CD4-positive, alpha-beta T cell treated with Interleukin-1 beta for 1 hour (primary cell): ENCODE data around the gene TRPV6.

Source experiments
- DNase-seq, 2 donors: peaks; one replicate each; pipeline ENCODE4 v3.0.0-alpha.2; 2020 to 2022

Gene TRPV6

GRCh38 chr7:142881586-142882337 is 3.8 kb downstream of the TRPV6 start:
- DNase-seq, result no peak

GRCh38 chr7:142880876-142881505 is 4.6 kb downstream of the TRPV6 start:
- DNase-seq, result peak; percentile 45 to 60

- no peak for DNase-seq
Measured at GRCh38 chr7:142879060-142879459, 6.5 kb downstream of the TRPV6 start.

- DNase-seq, result no peak
Measured at GRCh38 chr7:142878315-142878714, 7.2 kb downstream of the TRPV6 start.

GRCh38 chr7:142876991-142877910 is 8.3 kb downstream of the TRPV6 start:
- DNase-seq, result no peak

- DNase-seq, result no peak
Measured at GRCh38 chr7:142876236-142876960, 9.1 kb downstream of the TRPV6 start.

GRCh38 chr7:142875456-142875855 is 10.1 kb downstream of the TRPV6 start:
- no peak for DNase-seq

GRCh38 chr7:142874837-142875236 is 10.7 kb downstream of the TRPV6 start:
- DNase-seq, result no peak

GRCh38 chr7:142874409-142874808 is 11.1 kb downstream of the TRPV6 start:
- DNase-seq, result no peak

- no peak for DNase-seq
Measured at GRCh38 chr7:142873871-142874270, 11.7 kb downstream of the TRPV6 start.

- no peak for DNase-seq
Measured at GRCh38 chr7:142873281-142873784, 12.2 kb downstream of the TRPV6 start.

- DNase-seq, result no peak
Measured at GRCh38 chr7:142872106-142872675, 13.4 kb downstream of the TRPV6 start.

- no peak for DNase-seq
Measured at GRCh38 chr7:142871260-142872105, 14.1 kb downstream of the TRPV6 start.

GRCh38 chr7:142870566-142871259 is 14.8 kb downstream of the TRPV6 start:
- DNase-seq, result no peak

GRCh38 chr7:142870147-142870559 is 15.4 kb downstream of the TRPV6 start:
- DNase-seq, result no peak

- DNase-seq, result no peak
Measured at GRCh38 chr7:142869434-142869833, 16.1 kb downstream of the TRPV6 start.

GRCh38 chr7:142868986-142869415 is 16.5 kb downstream of the TRPV6 start:
- DNase-seq, result no peak

- DNase-seq, result no peak
Measured at GRCh38 chr7:142868188-142868985, 17.2 kb downstream of the TRPV6 start.

- DNase-seq, result no peak
Measured at GRCh38 chr7:142867398-142868187, 18.0 kb downstream of the TRPV6 start.
